Endothelial cell of umbilical vein (primary cell): Measurements from ENCODE around the gene SPDYA. TPM values are rescaled to one million over a fixed set of nuclear protein-coding genes. Genes with fewer than 3 reads are reported as not detected.

Experiments used
- BruUV-seq: library from RNA; stranded (reverse); fragments of 400-500 nt; replicated peaks from 2 replicates; lab custom pipeline; 2021; lab: Mats Ljungman, UMichigan
- CTCF ChIA-PET: fragments of 300-600, 350-600 bp; sonication (Branson Sonifier 250); formaldehyde crosslinking; loops from one replicate; lab custom pipeline; 2021; ENCODE audit warnings: antibody characterized with exemption, inconsistent platforms; lab: Charles Lee
- POLR2A ChIA-PET: fragments of 300-600, 350-600 bp; sonication (Branson Sonifier 250); formaldehyde crosslinking; loops from one replicate; lab custom pipeline; 2021; ENCODE audit warnings: antibody characterized with exemption, inconsistent platforms; lab: Charles Lee
- DNase-seq: peaks from one replicate; pipeline ENCODE4 v3.0.0-alpha.2; 2011; ENCODE audit warnings: low read depth, low spot score
- FAIRE-seq: peaks from 2 replicates; lab custom pipeline; 2011; peaks lifted over from hg19 to GRCh38; lab: Jason Lieb, UNC
- H2AFZ ChIP-seq: 2 replicates; pipeline ENCODE4 v1.6.0; 2012; ENCODE audit warnings: low read depth, low read length, control low read depth, inconsistent platforms
- H3K27ac ChIP-seq: 2 replicates; pipeline ENCODE4 v1.5.1; 2011; ENCODE audit warnings: low read depth, mild to moderate bottlenecking, control low read depth, low read length, moderate library complexity; ENCODE audit not compliant: insufficient read depth
- H3K27me3 ChIP-seq, 2 experiments: 2 replicates each; pipeline versions ENCODE4 v1.6.0 to v1.6.1; 2011; ENCODE audit warnings: low read length in 2 of 2, mixed read lengths in 1 of 2; ENCODE audit not compliant: control insufficient read depth in 2 of 2, insufficient read depth in 2 of 2
- H3K36me3 ChIP-seq, 2 experiments: 2 replicates in 1 of 2; 3 replicates in 1 of 2; pipeline ENCODE4 v1.5.1; 2011; ENCODE audit warnings: low read length in 2 of 2, mild to moderate bottlenecking in 1 of 2, moderate library complexity in 1 of 2; ENCODE audit not compliant: control insufficient read depth in 2 of 2, insufficient read depth in 2 of 2; ENCODE audit errors: extremely low read depth in 1 of 2
- H3K4me1 ChIP-seq: 3 replicates; pipeline ENCODE4 v1.5.1; 2011; ENCODE audit warnings: mild to moderate bottlenecking, low read length; ENCODE audit not compliant: control insufficient read depth, insufficient read depth; ENCODE audit errors: extremely low read depth
- H3K4me2 ChIP-seq: 2 replicates; pipeline ENCODE4 v1.6.1; 2011; ENCODE audit warnings: low read length, control low read depth, mixed read lengths; ENCODE audit not compliant: insufficient read depth
- H3K4me3 ChIP-seq, 3 experiments: fragments of 200-600 bp in 1 of 3; sonication (generic), shearing (Covaris generic) in 1 of 3; replicated peaks in 1 of 3; 2 replicates each; pipeline ENCODE4 v1.5.1; 2011 to 2016; ENCODE audit warnings: control low read depth in 3 of 3, low read length in 3 of 3, mild to moderate bottlenecking in 2 of 3, inconsistent platforms in 1 of 3, low read depth in 1 of 3, moderate library complexity in 1 of 3; ENCODE audit not compliant: insufficient read depth in 1 of 3
- H3K79me2 ChIP-seq: 2 replicates; pipeline ENCODE4 v1.6.0; 2012; ENCODE audit warnings: low read length, inconsistent platforms; ENCODE audit not compliant: control insufficient read depth, insufficient read depth
- H3K9ac ChIP-seq: replicated peaks from 2 replicates; pipeline ENCODE3; 2011; ENCODE audit warnings: low read length, control low read depth; ENCODE audit not compliant: insufficient read depth; ENCODE audit errors: extremely low read depth
- H3K9me1 ChIP-seq: replicated peaks from 3 replicates; pipeline ENCODE4 v1.6.0; 2011; ENCODE audit warnings: mild to moderate bottlenecking, low read length; ENCODE audit not compliant: control insufficient read depth, insufficient read depth; ENCODE audit errors: extremely low read depth
- H3K9me3 ChIP-seq: replicated peaks from 2 replicates; pipeline ENCODE4 v1.5.1; 2012; ENCODE audit warnings: low read length, inconsistent platforms; ENCODE audit not compliant: control insufficient read depth, insufficient read depth
- H4K20me1 ChIP-seq: replicated peaks from 2 replicates; pipeline ENCODE3; 2011; ENCODE audit warnings: mild to moderate bottlenecking, low read length; ENCODE audit not compliant: control insufficient read depth, insufficient read depth; ENCODE audit errors: extremely low read depth
- CTCF ChIP-seq, 2 donors: IDR thresholded peaks; 1 replicate in 1 of 2; 2 replicates in 1 of 2; pipeline ENCODE4 v1.5.1; 2011; ENCODE audit warnings: low read length in 2 of 2, mild to moderate bottlenecking in 2 of 2, moderate library complexity in 2 of 2, control low read depth in 1 of 2, inconsistent platforms in 1 of 2, low read depth in 1 of 2; ENCODE audit not compliant: insufficient read depth in 1 of 2; ENCODE audit errors: extremely low read depth in 1 of 2
- EZH2 ChIP-seq: IDR thresholded peaks from 2 replicates; pipeline ENCODE4 v1.6.1; 2012; ENCODE audit warnings: borderline replicate concordance, low read depth, mild to moderate bottlenecking, moderate library complexity, low read length, inconsistent platforms; ENCODE audit not compliant: severe bottlenecking
- FOS ChIP-seq: IDR thresholded peaks from 2 replicates; pipeline ENCODE4 v1.6.1; 2011; ENCODE audit warnings: mild to moderate bottlenecking, low read length, moderate library complexity, borderline replicate concordance; ENCODE audit not compliant: insufficient read depth
- GATA2 ChIP-seq: IDR thresholded peaks from 2 replicates; pipeline ENCODE4 v1.7.0; 2011; ENCODE audit warnings: low read depth, mild to moderate bottlenecking, moderate library complexity, mixed read lengths, low read length; ENCODE audit not compliant: insufficient read length, insufficient read depth
- JUN ChIP-seq: IDR thresholded peaks from 2 replicates; pipeline ENCODE4 v1.6.1; 2011; ENCODE audit warnings: borderline replicate concordance, low read depth; ENCODE audit not compliant: insufficient read length, insufficient read depth
- MAX ChIP-seq: IDR thresholded peaks from 2 replicates; pipeline ENCODE4 v1.6.1; 2011; ENCODE audit not compliant: insufficient read depth, insufficient read length
- MYC ChIP-seq: IDR thresholded peaks from one replicate; pipeline ENCODE4 v1.6.1; 2011; ENCODE audit warnings: mild to moderate bottlenecking, low read depth, low read length
- POLR2A ChIP-seq: IDR thresholded peaks from 2 replicates; pipeline ENCODE4 v1.6.1; 2012; ENCODE audit warnings: low read depth, mild to moderate bottlenecking, control low read depth, low read length
- POLR2AphosphoS5 ChIP-seq: IDR thresholded peaks from 2 replicates; pipeline ENCODE4 v1.6.1; 2012; ENCODE audit warnings: low read depth, mild to moderate bottlenecking, control low read depth, low read length, moderate library complexity; ENCODE audit not compliant: insufficient read depth
- dilution Hi-C: fragments of 300-500 bp; cut with MboI; formaldehyde crosslinking; loops from one replicate; pipeline ENCODE4 v1.15.0; 2019; ENCODE audit warnings: low sequenced_read_pairs; ENCODE audit not compliant: extremely low pct_ligation_motif_present
- intact Hi-C: fragments of 100-400 bp; cut with micrococcal nuclease; formaldehyde crosslinking; loops from one replicate; pipeline ENCODE4 v1.10.0; 2022
- polyA plus RNA-seq, 4 experiments: library from polyadenylated mRNA; depleted of rRNA in 3 of 4; stranded (reverse) in 3 of 4; unstranded in 1 of 4; fragments of >200 nt; gene quantifications; 2 replicates each; pipeline versions ENCODE4 v1.2.1 to v1.2.3, GENCODE V29; 2011 to 2012; ENCODE audit warnings: missing spikeins in 1 of 4
- total RNA-seq: library from RNA; stranded (reverse); gene quantifications from 2 replicates; pipeline ENCODE4 v1.2.3, GENCODE V29; 2021

Gene SPDYA
- total and polyA plus RNA-seq, 2 donors (not counting 3 experiments of a cell fraction or from before 2014, with no cell fraction given): 0.06 to 1.6 TPM

- no peaks in the 10 kb centered on the region for H3K9me1 ChIP-seq
- peaks cover 2 to 5% of the 10 kb centered on the region in 2 experiments for H3K36me3 ChIP-seq
- peaks cover 99% of the 10 kb centered on the region for H3K79me2 ChIP-seq
- H2AFZ ChIP-seq: no peak overlapping the region
- FAIRE-seq: no peak
- no peak overlapping the region for H3K9ac ChIP-seq
- dilution Hi-C loops (no loop called here), intact Hi-C loops (no loop called here)
- no TSS peak for BruUV-seq
- H3K4me1 ChIP-seq: no peaks in the 10 kb centered on the region
- ChIA-PET CTCF (interaction anchor here (1.5 to 4.3 kb wide), 2 partner anchors 14 to 167 kb away, joined by 7 to 23 read pairs; no protein-coding TSS in a partner anchor), POLR2A (interaction anchor here (0.6 kb wide), 1 partner anchor 365 kb away, joined by 3 read pairs; no protein-coding TSS in a partner anchor)
- H3K27ac ChIP-seq: no peak overlapping the region
- H3K4me2 ChIP-seq: no peak overlapping the region
- DNase-seq: no peak
- H3K27me3 ChIP-seq: no peaks in the 10 kb centered on the region
- no peaks in the 10 kb centered on the region for H3K9me3 ChIP-seq
- TF ChIP-seq MAX (no peak), GATA2 (no peak), JUN (no peak), CTCF (IDR thresholded peaks at IDR 0.05; ENCODE audit: extremely low read depth in 1 of 2, insufficient read depth in 1 of 2, low read depth in 1 of 2, low read length in 2 of 2) (no peak), POLR2A (no peak), EZH2 (no peak), FOS (no peak), POLR2AphosphoS5 (no peak), MYC (no peak)
- H4K20me1 ChIP-seq: peaks cover 22% of the 10 kb centered on the region
- no peak overlapping the region for H3K4me3 ChIP-seq
Observed at GRCh38 chr2:28761420-28761819, 49.2 kb upstream of the SPDYA start.
